Peyer's patch (tissue), 4 donors: ENCODE data around the gene ME1. TPM values are rescaled to one million over a fixed set of nuclear protein-coding genes. Genes with fewer than 3 reads are reported as not detected.
"Not testable (repeated sequence)": the region's sequence is repeated elsewhere in the genome, so short reads cannot be mapped to it uniquely, and the experiment has no call there.

Experiments
- DNase-seq, 3 donors: peaks; one replicate each; pipeline ENCODE4 v3.0.0-alpha.2; 2017 to 2019
- H3K27ac ChIP-seq, 4 donors: fragments of 200-600 bp; sonication (generic); one replicate each; pipeline ENCODE4 v1.5.1; 2016 to 2019
- H3K27me3 ChIP-seq, 2 donors: fragments of 200-600 bp; sonication (generic); one replicate each; pipeline ENCODE4 v1.5.1; 2019
- H3K36me3 ChIP-seq, 3 donors: fragments of 200-600 bp; sonication (generic); one replicate each; pipeline ENCODE4 v1.5.1; 2016 to 2019
- H3K4me1 ChIP-seq, 4 donors: fragments of 200-600 bp; sonication (generic); one replicate each; pipeline ENCODE4 v1.5.1; 2016 to 2019
- H3K4me3 ChIP-seq, 4 donors: fragments of 200-600 bp; sonication (generic); 1 replicate in 3 of 4; 2 replicates in 1 of 4; pipeline ENCODE4 v1.5.1; 2016 to 2019; ENCODE audit warnings: mild to moderate bottlenecking in 1 of 4
- H3K9me3 ChIP-seq, 4 donors: fragments of 200-600 bp; sonication (generic); one replicate each; pipeline ENCODE4 v1.5.1; 2016 to 2019; ENCODE audit warnings: mild to moderate bottlenecking in 1 of 4
- POLR2A ChIP-seq, 2 donors: fragments of 450-650 bp; IDR thresholded peaks; one replicate each; pipeline ENCODE4 v1.5.1; 2017; ENCODE audit warnings: antibody characterized with exemption in 2 of 2, mild to moderate bottlenecking in 2 of 2, moderate library complexity in 2 of 2
- total RNA-seq, 4 donors: library from RNA; depleted of rRNA; stranded (reverse); fragments of >200 nt; gene quantifications; one replicate each; pipeline ENCODE4 v1.1.0, GENCODE V29; 2016
- TF ChIP-seq, protein P1 (sequence below), 6 experiments: fragments of 450-650 bp in 4 of 6; fragments of 200-600 bp in 2 of 6; sonication (generic) in 1 of 6; IDR thresholded peaks; one replicate each; pipeline ENCODE4 v1.5.1; 2017 to 2019; ENCODE audit warnings: antibody characterized with exemption in 6 of 6, mild to moderate bottlenecking in 3 of 6, moderate library complexity in 1 of 6

The ME1 gene
- total RNA-seq, 4 donors from 2014 or later, result 7.4 to 39.1 (median 19.6) TPM

DNA sequence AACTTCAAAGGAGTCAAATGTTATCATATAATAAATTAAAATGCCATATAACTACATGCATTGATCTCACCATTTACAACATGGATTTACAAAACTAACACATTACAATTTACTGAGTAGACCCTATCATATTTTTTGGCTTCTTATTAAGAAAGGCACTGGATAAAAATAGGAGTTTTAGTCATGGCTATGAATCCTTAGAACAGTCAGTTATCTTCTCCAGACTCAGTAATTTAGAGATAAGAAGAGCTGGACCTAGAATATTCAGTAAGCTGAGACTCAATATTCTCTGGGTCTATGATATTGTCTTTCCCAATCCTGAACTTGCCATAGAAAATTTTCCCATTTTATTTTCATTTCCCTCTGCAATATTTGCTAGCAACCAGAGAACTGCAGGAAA is 62.3 kb downstream of the ME1 start:
- Histone ChIP-seq H3K4me3 (no peak overlapping the region), H3K9me3 (no peaks in the 10 kb centered on the region)
- no peak for DNase-seq

DNA sequence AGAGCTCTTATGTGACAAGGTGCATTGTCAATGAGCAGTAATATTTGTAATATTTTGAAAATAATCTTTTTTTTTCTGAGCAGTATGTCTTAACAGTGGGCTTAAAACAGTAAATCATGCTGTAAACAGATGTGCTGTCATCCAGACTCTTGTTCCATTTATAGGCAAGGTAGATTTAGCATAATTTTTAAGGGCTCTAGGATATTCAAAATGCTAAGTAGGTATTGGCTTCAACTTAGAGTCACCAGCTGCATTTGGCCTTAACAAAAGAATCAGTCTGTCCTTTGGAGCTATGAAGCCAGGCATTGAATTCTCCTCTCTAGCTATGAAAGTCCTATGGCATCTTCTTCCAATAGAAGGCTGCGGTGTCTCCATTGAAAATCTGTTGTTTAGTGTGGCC is 63.7 kb downstream of the ME1 start:
- DNase-seq, result no peak
- Histone ChIP-seq H3K4me3 (no peak overlapping the region), H3K9me3 (no peaks in the 10 kb centered on the region)

More for the DNA sequence above, 62.3 kb downstream of the ME1 start:
- Histone ChIP-seq H3K27ac (no peak overlapping the region), H3K27me3 (no peaks in the 10 kb centered on the region), H3K4me1 (peaks cover 0 to 3% (median 0%) of the 10 kb centered on the region in 4 donors), H3K36me3 (no peaks in the 10 kb centered on the region)
- TF ChIP-seq, protein P1, sequence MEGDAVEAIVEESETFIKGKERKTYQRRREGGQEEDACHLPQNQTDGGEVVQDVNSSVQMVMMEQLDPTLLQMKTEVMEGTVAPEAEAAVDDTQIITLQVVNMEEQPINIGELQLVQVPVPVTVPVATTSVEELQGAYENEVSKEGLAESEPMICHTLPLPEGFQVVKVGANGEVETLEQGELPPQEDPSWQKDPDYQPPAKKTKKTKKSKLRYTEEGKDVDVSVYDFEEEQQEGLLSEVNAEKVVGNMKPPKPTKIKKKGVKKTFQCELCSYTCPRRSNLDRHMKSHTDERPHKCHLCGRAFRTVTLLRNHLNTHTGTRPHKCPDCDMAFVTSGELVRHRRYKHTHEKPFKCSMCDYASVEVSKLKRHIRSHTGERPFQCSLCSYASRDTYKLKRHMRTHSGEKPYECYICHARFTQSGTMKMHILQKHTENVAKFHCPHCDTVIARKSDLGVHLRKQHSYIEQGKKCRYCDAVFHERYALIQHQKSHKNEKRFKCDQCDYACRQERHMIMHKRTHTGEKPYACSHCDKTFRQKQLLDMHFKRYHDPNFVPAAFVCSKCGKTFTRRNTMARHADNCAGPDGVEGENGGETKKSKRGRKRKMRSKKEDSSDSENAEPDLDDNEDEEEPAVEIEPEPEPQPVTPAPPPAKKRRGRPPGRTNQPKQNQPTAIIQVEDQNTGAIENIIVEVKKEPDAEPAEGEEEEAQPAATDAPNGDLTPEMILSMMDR (IDR thresholded peaks at IDR 0.05), result no peak
- no peak for TF ChIP-seq POLR2A (IDR thresholded peaks at IDR 0.05)

DNA sequence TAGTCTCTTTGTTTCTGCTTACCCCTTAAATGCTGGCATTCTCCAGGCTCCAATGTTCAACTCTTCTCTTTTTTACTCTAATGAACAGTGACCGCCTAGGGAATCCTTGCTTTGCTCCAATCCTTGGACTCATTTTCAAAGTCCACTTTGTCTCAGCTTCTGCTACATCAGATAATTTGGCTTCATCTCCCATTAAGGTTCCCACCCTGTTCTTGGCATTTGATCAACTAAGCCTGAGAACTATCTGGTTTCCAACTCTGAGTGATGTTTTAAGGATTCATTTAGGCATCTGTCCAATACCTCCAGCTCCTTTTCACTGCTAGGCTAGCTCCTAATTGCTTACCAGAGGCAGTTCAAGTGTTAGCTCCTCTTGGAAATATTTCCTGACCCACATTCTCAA is 64.9 kb downstream of the ME1 start:
- Histone ChIP-seq H3K36me3 (no peaks in the 10 kb centered on the region), H3K9me3 (no peaks in the 10 kb centered on the region), H3K4me3 (no peak overlapping the region), H3K27me3 (no peaks in the 10 kb centered on the region), H3K4me1 (peaks cover 0 to 3% (median 0%) of the 10 kb centered on the region in 4 donors), H3K27ac (no peak overlapping the region)
- DNase-seq, result no peak
- no peak for TF ChIP-seq POLR2A (IDR thresholded peaks at IDR 0.05)
- TF ChIP-seq, protein P1 (IDR thresholded peaks at IDR 0.05), result no peak

More for the DNA sequence above, 63.7 kb downstream of the ME1 start:
- Histone ChIP-seq H3K4me1 (peaks cover 0 to 3% (median 0%) of the 10 kb centered on the region in 4 donors), H3K27me3 (no peaks in the 10 kb centered on the region), H3K27ac (no peak overlapping the region), H3K36me3 (no peaks in the 10 kb centered on the region)
- TF ChIP-seq, protein P1 (IDR thresholded peaks at IDR 0.05), result no peak
- no peak for TF ChIP-seq POLR2A (IDR thresholded peaks at IDR 0.05)

DNA sequence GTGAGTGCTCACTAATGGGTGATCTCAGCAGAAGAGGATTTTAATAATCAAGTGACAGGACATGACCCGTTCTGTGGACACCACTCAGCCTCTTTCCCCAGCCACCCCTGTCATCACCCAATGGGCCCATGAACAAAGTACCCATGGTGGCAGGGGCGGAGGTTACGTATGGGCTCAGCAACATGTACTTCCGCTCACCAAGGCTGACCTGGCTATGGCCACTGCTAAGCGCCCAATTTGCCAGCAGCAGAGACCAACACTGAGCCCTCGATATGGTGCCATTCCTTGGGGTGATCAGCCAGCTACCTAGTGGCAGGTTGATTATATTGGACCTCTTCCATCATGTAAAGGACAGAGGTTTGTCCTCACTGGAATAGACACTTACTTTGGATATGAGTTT is 68.5 kb downstream of the ME1 start:
- H3K36me3 ChIP-seq, H3K9me3 ChIP-seq, DNase-seq, H3K27me3 ChIP-seq, H3K4me1 ChIP-seq, H3K27ac ChIP-seq, H3K4me3 ChIP-seq: not testable (repeated sequence)

DNA sequence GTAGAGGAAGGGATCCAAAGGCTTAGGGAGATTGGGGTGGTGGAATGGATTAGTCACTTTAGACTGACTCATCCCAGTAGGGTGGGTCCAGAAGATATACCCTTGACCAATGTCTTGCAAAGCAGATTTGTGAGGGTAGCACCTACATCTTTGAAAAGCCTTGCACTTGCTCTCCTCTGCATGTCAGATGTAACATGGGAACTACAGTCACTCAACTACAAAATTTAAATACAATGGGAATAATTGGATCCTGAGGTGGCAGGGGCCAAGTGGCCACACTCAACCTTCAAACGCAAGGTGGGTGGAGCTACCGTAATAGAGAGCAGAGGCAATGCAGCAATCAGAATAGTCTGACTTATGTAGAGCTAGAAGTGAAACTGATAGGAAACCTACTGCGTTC is 71.2 kb downstream of the ME1 start:
- TF ChIP-seq POLR2A (IDR thresholded peaks at IDR 0.05), result no peak
- TF ChIP-seq, protein P1 (IDR thresholded peaks at IDR 0.05), result no peak
- no peak for DNase-seq
- Histone ChIP-seq H3K27me3 (no peaks in the 10 kb centered on the region), H3K4me1 (no peaks in the 10 kb centered on the region), H3K27ac (no peak overlapping the region), H3K9me3 (peaks cover 0 to 2% (median 0%) of the 10 kb centered on the region in 4 donors), H3K4me3 (no peak overlapping the region), H3K36me3 (no peaks in the 10 kb centered on the region)

DNA sequence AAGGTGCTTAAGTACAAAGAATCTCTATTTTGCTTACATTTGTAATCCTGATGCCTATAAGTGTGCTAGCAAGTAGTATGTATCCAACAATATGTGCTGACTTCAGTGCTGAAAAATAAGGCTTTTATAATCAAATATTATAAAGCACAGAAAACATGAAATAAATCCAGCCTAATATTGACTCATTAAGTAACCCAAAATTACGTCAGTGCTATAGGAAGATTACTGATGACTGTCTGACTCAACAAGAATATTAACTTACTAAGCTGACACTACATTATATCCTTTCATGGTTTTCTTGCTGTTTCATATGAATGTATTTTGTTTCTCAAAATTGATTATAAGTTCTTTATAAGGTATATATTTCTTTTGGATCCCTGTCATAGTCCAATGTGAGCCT is 76.1 kb downstream of the ME1 start:
- Histone ChIP-seq H3K9me3 (no peaks in the 10 kb centered on the region), H3K4me1 (no peaks in the 10 kb centered on the region), H3K27me3 (no peaks in the 10 kb centered on the region), H3K27ac (no peak overlapping the region), H3K4me3 (no peak overlapping the region), H3K36me3 (no peaks in the 10 kb centered on the region)
- TF ChIP-seq, protein P1 (IDR thresholded peaks at IDR 0.05), result no peak
- no peak for TF ChIP-seq POLR2A (IDR thresholded peaks at IDR 0.05)
- no peak for DNase-seq
